Brain microvascular endothelial cell (primary cell): Measurements from ENCODE around the gene NUDT4.
A peak's percentile ranks its signal among the peaks of the same experiment; 100 is the strongest.
"Not testable (repeated sequence)": the region's sequence is repeated elsewhere in the genome, so short reads cannot be mapped to it uniquely, and the experiment has no call there.

Experiments used
- DNase-seq: peaks from one replicate; pipeline ENCODE4 v3.0.0-alpha.2; 2020
- H3K27ac ChIP-seq: fragments of 250-450 bp; sonication (Bioruptor Pico); 2 replicates; pipeline ENCODE4 v1.5.1; 2020; ENCODE audit warnings: mild to moderate bottlenecking, moderate library complexity
- H3K27me3 ChIP-seq: fragments of 250-450 bp; sonication (Bioruptor Pico); replicated peaks from 2 replicates; pipeline ENCODE4 v1.5.1; 2020; ENCODE audit warnings: mild to moderate bottlenecking
- H3K36me3 ChIP-seq: fragments of 250-450 bp; sonication (Bioruptor Pico); replicated peaks from 2 replicates; pipeline ENCODE4 v1.5.1; 2020; ENCODE audit warnings: mild to moderate bottlenecking
- H3K4me3 ChIP-seq: 2 replicates; pipeline ENCODE4 v1.5.1; 2011; ENCODE audit warnings: low read depth, mild to moderate bottlenecking, control low read depth, low read length, moderate library complexity
- CTCF ChIP-seq: IDR thresholded peaks from 2 replicates; pipeline ENCODE4 v1.5.1; 2011; ENCODE audit warnings: low read depth, mild to moderate bottlenecking, moderate library complexity, low read length, control low read depth, inconsistent platforms; ENCODE audit errors: missing control alignments
- in situ Hi-C: cut with HindIII; loops from 2 replicates; pipeline ENCODE4 v1.10.0; 2017; ENCODE audit warnings: low sequenced_read_pairs, low pct_ligation_motif_present

The NUDT4 gene

GRCh38 chr12:93378998-93379325 lies 1.2 kb downstream of the NUDT4 start:
- TF ChIP-seq CTCF, result no peak
- in situ Hi-C loops, result loop anchor here (25.0 kb wide), 1 partner anchor 367 kb away; no protein-coding TSS in a partner anchor
- no peak for DNase-seq

GRCh38 chr12:93379326-93379980 lies 1.7 kb downstream of the NUDT4 start:
- in situ Hi-C loops, result loop anchor here (25.0 kb wide), 1 partner anchor 367 kb away; no protein-coding TSS in a partner anchor
- peak overlapping the region; percentile 88 for H3K4me3 ChIP-seq
- TF ChIP-seq CTCF, result no peak
- no peaks in the 10 kb centered on the region for H3K27me3 ChIP-seq
- DNase-seq, result no peak
- no peaks in the 10 kb centered on the region for H3K36me3 ChIP-seq
- H3K27ac ChIP-seq, result peak overlapping the region; percentile 84

More at GRCh38 chr12:93378998-93379325, 1.2 kb downstream of the NUDT4 start:
- H3K27me3 ChIP-seq, result no peaks in the 10 kb centered on the region
- peak overlapping the region; percentile 84 for H3K27ac ChIP-seq
- H3K36me3 ChIP-seq, result no peaks in the 10 kb centered on the region
- peak overlapping the region; percentile 88 for H3K4me3 ChIP-seq

GRCh38 chr12:93379981-93380361 lies 2.2 kb downstream of the NUDT4 start:
- Histone ChIP-seq H3K27me3 (no peaks in the 10 kb centered on the region), H3K4me3 (peak overlapping the region; percentile 88), H3K27ac (peak overlapping the region; percentile 84), H3K36me3 (no peaks in the 10 kb centered on the region)
- no peak for DNase-seq
- in situ Hi-C loops, result loop anchor here (25.0 kb wide), 1 partner anchor 368 kb away; no protein-coding TSS in a partner anchor
- no peak for TF ChIP-seq CTCF

- Histone ChIP-seq H3K27me3 (no peaks in the 10 kb centered on the region), H3K36me3 (no peaks in the 10 kb centered on the region), H3K27ac (peak overlapping the region; percentile 84), H3K4me3 (peak overlapping the region; percentile 88)
- TF ChIP-seq CTCF, result peak; percentile 20
- no peak for DNase-seq
- in situ Hi-C loops, result loop anchor here (25.0 kb wide), 1 partner anchor 368 kb away; no protein-coding TSS in a partner anchor
Observed at GRCh38 chr12:93380480-93381121, 2.9 kb downstream of the NUDT4 start.

GRCh38 chr12:93381161-93381975 lies 3.6 kb downstream of the NUDT4 start:
- Histone ChIP-seq H3K27me3 (no peaks in the 10 kb centered on the region), H3K4me3 (peak overlapping the region; percentile 88), H3K27ac (peak overlapping the region; percentile 84), H3K36me3 (no peaks in the 10 kb centered on the region)
- TF ChIP-seq CTCF, result no peak
- no peak for DNase-seq
- in situ Hi-C loops, result loop anchor here (25.0 kb wide), 1 partner anchor 369 kb away; no protein-coding TSS in a partner anchor

GRCh38 chr12:93381976-93382437 lies 4.3 kb downstream of the NUDT4 start:
- in situ Hi-C loops, result loop anchor here (25.0 kb wide), 1 partner anchor 370 kb away; no protein-coding TSS in a partner anchor
- H3K4me3 ChIP-seq, H3K36me3 ChIP-seq, H3K27ac ChIP-seq, DNase-seq, H3K27me3 ChIP-seq: not testable (repeated sequence)
